ENCODE results near the gene RNF14. TPM values are rescaled to one million over a fixed set of nuclear protein-coding genes. Genes with fewer than 3 reads are reported as not detected.
A peak's percentile ranks its signal among the peaks of the same experiment; 100 is the strongest.

The RNF14 gene
- total RNA-seq, 4 donors from 2014 or later, result 33.8 to 53.5 (median 45.7) TPM

GRCh38 chr5:141982626-141983025 lies 13.7 kb downstream of the RNF14 start:
- H3K36me3 ChIP-seq, result peaks cover 97% of the 10 kb centered on the region
- no peak for DNase-seq (ENCODE audit: low spot score in 2 of 2)
- WGBS, result 38% methylated on average over 2 of the region's 2 CpGs
- TF ChIP-seq POLR2A (IDR thresholded peaks at IDR 0.05) (no peak), EP300 (IDR thresholded peaks at IDR 0.05) (no peak), POLR2AphosphoS5 (IDR thresholded peaks at IDR 0.05) (no peak), CTCF (IDR thresholded peaks at IDR 0.05) (no peak)
- no peak overlapping the region for H3K4me3 ChIP-seq
- H3K9me3 ChIP-seq, result no peaks in the 10 kb centered on the region
- H3K27me3 ChIP-seq, result no peaks in the 10 kb centered on the region
- H3K27ac ChIP-seq, result no peak overlapping the region
- H3K4me1 ChIP-seq, result no peaks in the 10 kb centered on the region

GRCh38 chr5:141986072-141986471 lies 17.2 kb downstream of the RNF14 start:
- H3K36me3 ChIP-seq, result peaks cover 92% of the 10 kb centered on the region
- TF ChIP-seq EP300 (IDR thresholded peaks at IDR 0.05) (no peak), POLR2A (IDR thresholded peaks at IDR 0.05) (no peak), CTCF (IDR thresholded peaks at IDR 0.05) (no peak), POLR2AphosphoS5 (IDR thresholded peaks at IDR 0.05) (no peak)
- H3K27me3 ChIP-seq, result no peaks in the 10 kb centered on the region
- no peak for DNase-seq (ENCODE audit: low spot score in 2 of 2)
- no peaks in the 10 kb centered on the region for H3K9me3 ChIP-seq
- H3K4me3 ChIP-seq, result no peak overlapping the region
- no peak overlapping the region for H3K27ac ChIP-seq
- no peaks in the 10 kb centered on the region for H3K4me1 ChIP-seq

GRCh38 chr5:141989720-141990119 lies 20.8 kb downstream of the RNF14 start:
- H3K4me3 ChIP-seq, result no peak overlapping the region
- H3K27me3 ChIP-seq, result no peaks in the 10 kb centered on the region
- no peak for DNase-seq (ENCODE audit: low spot score in 2 of 2)
- H3K4me1 ChIP-seq, result no peaks in the 10 kb centered on the region
- TF ChIP-seq EP300 (IDR thresholded peaks at IDR 0.05) (no peak), POLR2AphosphoS5 (IDR thresholded peaks at IDR 0.05) (no peak), POLR2A (IDR thresholded peaks at IDR 0.05) (no peak), CTCF (IDR thresholded peaks at IDR 0.05) (no peak)
- H3K9me3 ChIP-seq, result no peaks in the 10 kb centered on the region
- H3K27ac ChIP-seq, result no peak overlapping the region
- peaks cover 72% of the 10 kb centered on the region for H3K36me3 ChIP-seq
- 0% methylated on average over 1 of the region's 1 CpG for WGBS

- Histone ChIP-seq H3K27me3 (no peaks in the 10 kb centered on the region), H3K4me3 (no peak overlapping the region), H3K9me3 (no peaks in the 10 kb centered on the region), H3K36me3 (peaks cover 47% of the 10 kb centered on the region), H3K27ac (no peak overlapping the region), H3K4me1 (no peaks in the 10 kb centered on the region)
- WGBS, result 8% methylated on average over 2 of the region's 2 CpGs
- TF ChIP-seq POLR2AphosphoS5 (IDR thresholded peaks at IDR 0.05), result no peak
- TF ChIP-seq CTCF (IDR thresholded peaks at IDR 0.05), result peak; percentile 63 to 64
- peak; percentile 82 to 87 for DNase-seq (ENCODE audit: low spot score in 2 of 2)
These were observed 23.6 kb downstream of the RNF14 start for GRCh38 chr5:141992349-141992963.

- Histone ChIP-seq H3K36me3 (peaks cover 44% of the 10 kb centered on the region), H3K9me3 (no peaks in the 10 kb centered on the region), H3K27ac (no peak overlapping the region), H3K4me3 (no peak overlapping the region), H3K4me1 (no peaks in the 10 kb centered on the region), H3K27me3 (no peaks in the 10 kb centered on the region)
- TF ChIP-seq CTCF (IDR thresholded peaks at IDR 0.05), result no peak
- no peak for TF ChIP-seq POLR2A (IDR thresholded peaks at IDR 0.05)
- TF ChIP-seq EP300 (IDR thresholded peaks at IDR 0.05), result no peak
- TF ChIP-seq POLR2AphosphoS5 (IDR thresholded peaks at IDR 0.05), result no peak
- 61% methylated on average over 4 of the region's 4 CpGs for WGBS
- DNase-seq (ENCODE audit: low spot score in 2 of 2), result no peak
These were observed 25.7 kb downstream of the RNF14 start for GRCh38 chr5:141994511-141995136.
